D721Med (cell line): ENCODE measurements around the gene MYBPHL.

Experiments
- DNase-seq: peaks from one replicate; pipeline ENCODE4 v3.0.0; 2011; ENCODE audit warnings: low spot score; ENCODE audit not compliant: insufficient read length
- FAIRE-seq: peaks from 2 replicates; lab custom pipeline; 2011; peaks lifted over from hg19 to GRCh38; lab: Jason Lieb, UNC
- CTCF ChIP-seq: IDR thresholded peaks from 2 replicates; pipeline ENCODE4 v1.5.1; 2012; ENCODE audit warnings: mild to moderate bottlenecking, control low read depth; ENCODE audit not compliant: insufficient read depth; ENCODE audit errors: missing control alignments

The MYBPHL gene

GRCh38 chr1:109280862-109281261, 25.9 kb downstream of the MYBPHL start:
- no peak for TF ChIP-seq CTCF
- FAIRE-seq (no peak), DNase-seq (no peak)

- FAIRE-seq (no peak), DNase-seq (no peak)
- TF ChIP-seq CTCF, result no peak
These were observed 27.1 kb downstream of the MYBPHL start for GRCh38 chr1:109279615-109280278.

- peak; percentile 88 for DNase-seq
- FAIRE-seq, result no peak
- TF ChIP-seq CTCF, result peak; percentile 95
These were observed 29.2 kb downstream of the MYBPHL start for GRCh38 chr1:109277434-109278204.

- no peak for FAIRE-seq
- DNase-seq, result no peak
- no peak for TF ChIP-seq CTCF
These were observed 31.0 kb downstream of the MYBPHL start for GRCh38 chr1:109275706-109276345.

GRCh38 chr1:109274533-109275476, 32.0 kb downstream of the MYBPHL start:
- FAIRE-seq, result no peak
- no peak for TF ChIP-seq CTCF
- no peak for DNase-seq

- no peak for FAIRE-seq
- TF ChIP-seq CTCF, result no peak
- no peak for DNase-seq
These were observed 33.1 kb downstream of the MYBPHL start for GRCh38 chr1:109273570-109274288.
